Effector CD4-positive, alpha-beta T cell (primary cell): ENCODE data around the gene ZNF799.
"Not testable (repeated sequence)": the region's sequence is repeated elsewhere in the genome, so short reads cannot be mapped to it uniquely, and the experiment has no call there.

ENCODE experiments used
- DNase-seq: peaks from one replicate; pipeline ENCODE4 v3.0.0-alpha.2; 2020

The ZNF799 gene

GRCh38 chr19:12362236-12362635, 38.8 kb downstream of the ZNF799 start:
- DNase-seq: not testable (repeated sequence)

- no peak for DNase-seq
These were observed 47.7 kb downstream of the ZNF799 start for GRCh38 chr19:12353375-12353774.

GRCh38 chr19:12350890-12351197, 50.2 kb downstream of the ZNF799 start:
- DNase-seq: no peak

GRCh38 chr19:12350185-12350889, 50.7 kb downstream of the ZNF799 start:
- DNase-seq: no peak

GRCh38 chr19:12346896-12347295, 54.2 kb downstream of the ZNF799 start:
- DNase-seq: no peak

- no peak for DNase-seq
These were observed 55.9 kb downstream of the ZNF799 start for GRCh38 chr19:12345197-12345596.
